HEK293 (cell line): ENCODE data around the gene MAGOH.
"Not testable (repeated sequence)": the region's sequence is repeated elsewhere in the genome, so short reads cannot be mapped to it uniquely, and the experiment has no call there.

Experiments used
- CTCF ChIA-PET: fragments of 350-600 bp; formaldehyde crosslinking; extraction: SDS; loops from one replicate; lab custom pipeline; 2021; ENCODE audit warnings: antibody characterized with exemption; lab: Yijun Ruan, JAX
- POLR2A ChIA-PET: fragments of 300-600 bp; formaldehyde crosslinking; extraction: SDS; loops from one replicate; lab custom pipeline; 2020; ENCODE audit warnings: antibody characterized with exemption, inconsistent platforms; lab: Yijun Ruan, JAX
- H3K27ac ChIP-seq: fragments of 200-500 bp; sonication (Bioruptor generic); 2 replicates; pipeline ENCODE4 v1.5.1; 2014; ENCODE audit warnings: low read depth, low read length, control low read depth, inconsistent platforms; ENCODE audit errors: extremely low read depth
- H3K36me3 ChIP-seq, 2 experiments: fragments of 200-500 bp in 1 of 2; sonication (Bioruptor generic) in 1 of 2; 1 replicate in 1 of 2; 2 replicates in 1 of 2; pipeline ENCODE4 v1.5.1; 2014 to 2017; ENCODE audit warnings: inconsistent platforms in 2 of 2, low read length in 2 of 2; ENCODE audit not compliant: control insufficient read depth in 2 of 2, insufficient read depth in 1 of 2
- H3K4me1 ChIP-seq: fragments of 200-500 bp; sonication (Bioruptor generic); 2 replicates; pipeline ENCODE4 v1.5.1; 2014; ENCODE audit warnings: mild to moderate bottlenecking, low read length, inconsistent platforms; ENCODE audit not compliant: control insufficient read depth, insufficient read depth
- H3K4me3 ChIP-seq: 2 replicates; pipeline ENCODE4 v1.5.1; 2011; ENCODE audit warnings: low read depth, mild to moderate bottlenecking, control low read depth, low read length, moderate library complexity
- H3K9me3 ChIP-seq: fragments of 200-500 bp; sonication (Bioruptor generic); 2 replicates; pipeline ENCODE4 v1.5.1; 2014; ENCODE audit warnings: low read depth, low read length, inconsistent platforms; ENCODE audit not compliant: control insufficient read depth, insufficient read depth
- EGR2 ChIP-seq: fragments of 450-650 bp; formaldehyde crosslinking; IDR thresholded peaks from 2 replicates; pipeline ENCODE4 v1.5.1; 2016; ENCODE audit warnings: low read depth, missing biosample characterization, missing genetic modification characterization
- GLI4 ChIP-seq: fragments of 450-650 bp; formaldehyde crosslinking; IDR thresholded peaks from 2 replicates; pipeline ENCODE4 v1.5.1; 2016; ENCODE audit warnings: missing biosample characterization, missing genetic modification characterization
- GLIS2 ChIP-seq: fragments of 450-650 bp; formaldehyde crosslinking; IDR thresholded peaks from 2 replicates; pipeline ENCODE4 v1.5.1; 2016; ENCODE audit warnings: missing biosample characterization, missing genetic modification characterization
- HIC1 ChIP-seq: fragments of 450-650 bp; formaldehyde crosslinking; IDR thresholded peaks from 2 replicates; pipeline ENCODE4 v1.5.1; 2016; ENCODE audit warnings: missing biosample characterization, missing genetic modification characterization
- IKZF3 ChIP-seq: fragments of 450-650 bp; IDR thresholded peaks from 2 replicates; pipeline ENCODE4 v1.5.0; 2018; ENCODE audit warnings: missing biosample characterization, mild to moderate bottlenecking, missing genetic modification characterization, moderate library complexity
- KLF1 ChIP-seq: fragments of 450-650 bp; formaldehyde crosslinking; IDR thresholded peaks from 2 replicates; pipeline ENCODE4 v1.5.1; 2016; ENCODE audit warnings: missing biosample characterization, missing genetic modification characterization
- WT1 ChIP-seq: fragments of 450-650 bp; formaldehyde crosslinking; IDR thresholded peaks from 2 replicates; pipeline ENCODE4 v1.5.1; 2016; ENCODE audit warnings: missing biosample characterization, missing genetic modification characterization
- ZFHX2 ChIP-seq: fragments of 450-650 bp; formaldehyde crosslinking; conservative IDR thresholded peaks from 2 replicates; pipeline ENCODE4 v1.5.1; 2016; ENCODE audit warnings: missing biosample characterization, missing genetic modification characterization
- ZNF426 ChIP-seq: fragments of 450-650 bp; formaldehyde crosslinking; IDR thresholded peaks from 2 replicates; pipeline ENCODE4 v1.5.1; 2017; ENCODE audit warnings: missing biosample characterization, missing genetic modification characterization, mild to moderate bottlenecking, inconsistent platforms, moderate library complexity
- ZNF449 ChIP-seq: fragments of 450-650 bp; formaldehyde crosslinking; IDR thresholded peaks from 2 replicates; pipeline ENCODE4 v1.5.1; 2017; ENCODE audit warnings: missing biosample characterization, mild to moderate bottlenecking, missing genetic modification characterization, moderate library complexity
- ZNF596 ChIP-seq: fragments of 450-650 bp; IDR thresholded peaks from 2 replicates; pipeline ENCODE4 v1.5.0; 2018; ENCODE audit warnings: missing biosample characterization, mild to moderate bottlenecking, missing genetic modification characterization, moderate library complexity
- ZNF677 ChIP-seq: fragments of 450-650 bp; IDR thresholded peaks from 2 replicates; pipeline ENCODE4 v1.5.0; 2018; ENCODE audit warnings: missing biosample characterization, mild to moderate bottlenecking, missing genetic modification characterization, moderate library complexity
- ZSCAN4 ChIP-seq: fragments of 450-650 bp; formaldehyde crosslinking; IDR thresholded peaks from 2 replicates; pipeline ENCODE4 v1.5.1; 2017; ENCODE audit warnings: missing biosample characterization, missing genetic modification characterization

Gene MAGOH

GRCh38 chr1:53190210-53190611 is 48.1 kb downstream of the MAGOH start:
- H3K4me3 ChIP-seq, result no peak overlapping the region
- H3K27ac ChIP-seq, result no peak overlapping the region
- ChIA-PET POLR2A (no interaction called here), CTCF (interaction anchor here (0.6 to 1.9 kb wide), 2 partner anchors 285 to 892 kb away, joined by 3 to 5 read pairs; no protein-coding TSS in a partner anchor)
- no peaks in the 10 kb centered on the region for H3K4me1 ChIP-seq
- TF ChIP-seq GLIS2 (no peak), GLI4 (tag by site-specific recombination) (no peak)
- no peaks in the 10 kb centered on the region for H3K9me3 ChIP-seq
- no peaks in the 10 kb centered on the region for H3K36me3 ChIP-seq

GRCh38 chr1:53189061-53189460 is 49.3 kb downstream of the MAGOH start:
- no peak overlapping the region for H3K4me3 ChIP-seq
- H3K9me3 ChIP-seq, result no peaks in the 10 kb centered on the region
- H3K36me3 ChIP-seq, result no peaks in the 10 kb centered on the region
- ChIA-PET CTCF (interaction anchor here (0.5 to 0.8 kb wide), 3 partner anchors 12 to 306 kb away, joined by 3 to 4 read pairs (median 3); no protein-coding TSS in a partner anchor), POLR2A (no interaction called here)
- no peak overlapping the region for H3K27ac ChIP-seq
- TF ChIP-seq EGR2 (tag by site-specific recombination), result no peak
- TF ChIP-seq ZNF449, result no peak
- no peak for TF ChIP-seq ZNF426 (tag by site-specific recombination)
- no peak for TF ChIP-seq IKZF3 (tag by site-specific recombination)
- TF ChIP-seq KLF1, result no peak
- TF ChIP-seq ZSCAN4 (tag by site-specific recombination), result no peak
- H3K4me1 ChIP-seq, result no peaks in the 10 kb centered on the region

- CTCF ChIA-PET, result interaction anchor here (0.5 kb wide), 1 partner anchor 300 kb away, joined by 3 read pairs; no protein-coding TSS in a partner anchor
- Histone ChIP-seq H3K27ac (no peak overlapping the region), H3K36me3 (no peaks in the 10 kb centered on the region), H3K9me3 (no peaks in the 10 kb centered on the region), H3K4me3 (no peak overlapping the region), H3K4me1 (no peaks in the 10 kb centered on the region)
- POLR2A ChIA-PET, result no interaction called here
- no peak for TF ChIP-seq ZNF677 (tag by site-specific recombination)
Measured at GRCh38 chr1:53188099-53188498, 50.2 kb downstream of the MAGOH start.

- Histone ChIP-seq H3K4me3 (no peak overlapping the region), H3K36me3 (no peaks in the 10 kb centered on the region), H3K4me1 (no peaks in the 10 kb centered on the region)
- TF ChIP-seq ZFHX2, result 0 out of 2 replicates have a peak, but pooled peaks have one; percentile 15
- 0 out of 2 replicates have a peak, but pooled peaks have one; percentile 29 for TF ChIP-seq EGR2 (tag by site-specific recombination)
- no peak for TF ChIP-seq WT1
- no peak for TF ChIP-seq ZNF596 (tag by site-specific recombination)
- TF ChIP-seq, all 188 proteins: peak for 2
- Histone ChIP-seq H3K27ac (no peak overlapping the region), H3K9me3 (no peaks in the 10 kb centered on the region)
- POLR2A ChIA-PET, result no interaction called here
- CTCF ChIA-PET, result interaction anchor here (0.6 to 2.1 kb wide), 9 partner anchors 8 to 1082 kb away, joined by 3 to 19 read pairs (median 4); no protein-coding TSS in a partner anchor
Measured at GRCh38 chr1:53187401-53187800, 50.9 kb downstream of the MAGOH start.

GRCh38 chr1:53186533-53186932 is 51.8 kb downstream of the MAGOH start:
- Histone ChIP-seq H3K4me1 (no peaks in the 10 kb centered on the region), H3K27ac (no peak overlapping the region), H3K36me3 (no peaks in the 10 kb centered on the region), H3K4me3 (no peak overlapping the region), H3K9me3 (no peaks in the 10 kb centered on the region)
- POLR2A ChIA-PET, result no interaction called here
- no peak for TF ChIP-seq HIC1
- CTCF ChIA-PET, result interaction anchor here (0.6 to 2.1 kb wide), 16 partner anchors 9 to 559 kb away, joined by 3 to 19 read pairs (median 4); no protein-coding TSS in a partner anchor

GRCh38 chr1:53185955-53186297 is 52.4 kb downstream of the MAGOH start:
- H3K4me1 ChIP-seq, H3K4me3 ChIP-seq, H3K36me3 ChIP-seq, H3K27ac ChIP-seq, H3K9me3 ChIP-seq, POLR2A ChIA-PET: not testable (repeated sequence)
- CTCF ChIA-PET, result interaction anchor here (0.6 to 2.1 kb wide), 22 partner anchors 9 to 1285 kb away, joined by 3 to 19 read pairs (median 4); no protein-coding TSS in a partner anchor
